Suprapubic skin (tissue), 4 donors: Measurements from ENCODE around the gene DNAJB5. TPM values are rescaled to one million over a fixed set of nuclear protein-coding genes. Genes with fewer than 3 reads are reported as not detected.

Experiments used
- DNase-seq, 2 donors: peaks; one replicate each; pipeline ENCODE4 v3.0.0-alpha.2; 2019; ENCODE audit warnings: low spot score in 2 of 2
- H3K27ac ChIP-seq: fragments of 200-600 bp; sonication (generic); one replicate; pipeline ENCODE4 v1.5.1; 2019
- H3K27me3 ChIP-seq: fragments of 200-600 bp; sonication (generic); one replicate; pipeline ENCODE4 v1.5.1; 2019
- H3K36me3 ChIP-seq: fragments of 200-600 bp; sonication (generic); one replicate; pipeline ENCODE4 v1.5.1; 2019
- H3K4me1 ChIP-seq: fragments of 200-600 bp; sonication (generic); one replicate; pipeline ENCODE4 v1.5.1; 2019
- H3K4me3 ChIP-seq: fragments of 200-600 bp; sonication (generic); one replicate; pipeline ENCODE4 v1.5.1; 2019; ENCODE audit warnings: mild to moderate bottlenecking
- H3K9me3 ChIP-seq: fragments of 200-600 bp; sonication (generic); one replicate; pipeline ENCODE4 v1.5.1; 2019
- CTCF ChIP-seq, 2 donors: fragments of 200-600 bp in 1 of 2; fragments of 450-650 bp in 1 of 2; sonication (generic) in 1 of 2; IDR thresholded peaks; one replicate each; pipeline ENCODE4 v1.5.1; 2016 to 2019; ENCODE audit warnings: antibody characterized with exemption in 2 of 2, mild to moderate bottlenecking in 1 of 2, moderate library complexity in 1 of 2
- EP300 ChIP-seq: sonication (generic); formaldehyde crosslinking; IDR thresholded peaks from one replicate; pipeline ENCODE4 v1.6.1; 2017; ENCODE audit warnings: antibody characterized with exemption
- POLR2A ChIP-seq, 2 donors: fragments of 450-650 bp; IDR thresholded peaks; one replicate each; pipeline ENCODE4 v1.6.1; 2017; ENCODE audit warnings: antibody characterized with exemption in 2 of 2, mild to moderate bottlenecking in 2 of 2, moderate library complexity in 2 of 2
- POLR2AphosphoS5 ChIP-seq, 3 donors: sonication (generic); formaldehyde crosslinking; IDR thresholded peaks; one replicate each; pipeline ENCODE4 v1.6.1; 2017; ENCODE audit warnings: antibody characterized with exemption in 3 of 3
- WGBS: methylation state at CpG from one replicate; pipeline ENCODE4 v1.1.5; 2018; 5-methylcytosine and 5-hydroxymethylcytosine counted together
- total RNA-seq, 4 donors: library from RNA; depleted of rRNA; stranded (reverse); fragments of >200 nt; gene quantifications; one replicate each; pipeline ENCODE4 v1.1.0, GENCODE V29; 2016

DNAJB5 gene
- total RNA-seq, 4 donors from 2014 or later, result 0.98 to 4.7 (median 1.6) TPM

GRCh38 chr9:34957492-34958410 is 31.8 kb upstream of the DNAJB5 start, which contains the start of gene PHF24:
Gene PHF24, plus strand, starts transcription at chr9:34958285. Its CDS starts 13,014 bp downstream, at chr9:34971299.
- 3% methylated on average over 9 of the region's 116 CpGs for WGBS
- H3K27ac ChIP-seq, result no peak within 1 kb of the TSS
- H3K4me1 ChIP-seq, result peaks cover 11% of the 10 kb centered on the region
- no peaks in the 10 kb centered on the region for H3K36me3 ChIP-seq
- H3K9me3 ChIP-seq, result no peaks in the 10 kb centered on the region
- TF ChIP-seq CTCF (IDR thresholded peaks at IDR 0.05), result peak in 1 of 2 donors; percentile 14
- no peak for TF ChIP-seq POLR2AphosphoS5 (IDR thresholded peaks at IDR 0.05)
- peak within 1 kb of the TSS; percentile 68 for H3K4me3 ChIP-seq
- DNase-seq, result no peak
- H3K27me3 ChIP-seq, result peaks cover 29% of the 10 kb centered on the region

GRCh38 chr9:34958411-34958982 is 31.0 kb upstream of the DNAJB5 start:
- Histone ChIP-seq H3K4me1 (peaks cover 11% of the 10 kb centered on the region), H3K27me3 (peaks cover 32% of the 10 kb centered on the region), H3K9me3 (no peaks in the 10 kb centered on the region), H3K36me3 (no peaks in the 10 kb centered on the region), H3K27ac (no peak overlapping the region), H3K4me3 (peak overlapping the region; percentile 68)
- no peak for TF ChIP-seq POLR2A (IDR thresholded peaks at IDR 0.05)
- TF ChIP-seq EP300, result no peak
- TF ChIP-seq CTCF (IDR thresholded peaks at IDR 0.05), result no peak
- no peak for TF ChIP-seq POLR2AphosphoS5 (IDR thresholded peaks at IDR 0.05)
- DNase-seq, result no peak
- 24% methylated on average over 3 of the region's 21 CpGs for WGBS

GRCh38 chr9:34959461-34959860 is 30.1 kb upstream of the DNAJB5 start:
- H3K4me1 ChIP-seq, result peaks cover 15% of the 10 kb centered on the region
- H3K4me3 ChIP-seq, result no peak overlapping the region
- DNase-seq, result no peak
- peaks cover 32% of the 10 kb centered on the region for H3K27me3 ChIP-seq
- 85% methylated on average over 4 of the region's 4 CpGs for WGBS
- no peaks in the 10 kb centered on the region for H3K36me3 ChIP-seq
- H3K27ac ChIP-seq, result no peak overlapping the region
- no peak for TF ChIP-seq POLR2AphosphoS5 (IDR thresholded peaks at IDR 0.05)
- no peak for TF ChIP-seq EP300
- TF ChIP-seq CTCF (IDR thresholded peaks at IDR 0.05), result no peak
- TF ChIP-seq POLR2A (IDR thresholded peaks at IDR 0.05), result no peak
- no peaks in the 10 kb centered on the region for H3K9me3 ChIP-seq

GRCh38 chr9:34961574-34962490 is 27.7 kb upstream of the DNAJB5 start:
- WGBS, result 41% methylated on average over 5 of the region's 5 CpGs
- Histone ChIP-seq H3K4me1 (peaks cover 20% of the 10 kb centered on the region), H3K4me3 (no peak overlapping the region), H3K27ac (no peak overlapping the region), H3K27me3 (peaks cover 32% of the 10 kb centered on the region), H3K36me3 (no peaks in the 10 kb centered on the region), H3K9me3 (no peaks in the 10 kb centered on the region)
- DNase-seq, result no peak
- TF ChIP-seq POLR2AphosphoS5 (IDR thresholded peaks at IDR 0.05) (no peak), CTCF (IDR thresholded peaks at IDR 0.05) (no peak), POLR2A (IDR thresholded peaks at IDR 0.05) (no peak), EP300 (no peak)
